B cell (primary cell): ENCODE results near the gene OTOF. TPM values are rescaled to one million over a fixed set of nuclear protein-coding genes. Genes with fewer than 3 reads are reported as not detected.

ENCODE experiments used
- ATAC-seq: fragments of 200-7000 bp; cut with Tn5 transposase; one replicate; pipeline ENCODE4 v1.10.0; 2021; ENCODE audit warnings: low read depth, mild to moderate bottlenecking, moderate number of reproducible peaks, moderate library complexity
- CTCF ChIA-PET: fragments of 350-600 bp; sonication (Branson Sonifier 250); formaldehyde crosslinking; loops from one replicate; lab custom pipeline; 2021; ENCODE audit warnings: antibody characterized with exemption, inconsistent platforms; lab: Charles Lee
- POLR2A ChIA-PET: fragments of 350-600 bp; sonication (Branson Sonifier 250); formaldehyde crosslinking; loops from one replicate; lab custom pipeline; 2021; ENCODE audit warnings: antibody characterized with exemption; lab: Charles Lee
- DNase-seq: peaks from one replicate; pipeline ENCODE4 v3.0.0; 2013
- H2AFZ ChIP-seq: 2 replicates; pipeline ENCODE4 v1.6.1; 2012; ENCODE audit warnings: mild to moderate bottlenecking, low read depth, low read length; ENCODE audit not compliant: insufficient read depth, poor library complexity, severe bottlenecking
- H3K27ac ChIP-seq, 2 donors: 1 replicate in 1 of 2; 2 replicates in 1 of 2; pipeline ENCODE4 v1.5.1; 2012 to 2013; ENCODE audit warnings: low read length in 2 of 2, mild to moderate bottlenecking in 2 of 2, moderate library complexity in 1 of 2
- H3K27me3 ChIP-seq, 4 experiments: fragments of 200-600 bp in 1 of 4; sonication (generic) in 1 of 4; replicated peaks in 1 of 4; 1 replicate in 2 of 4; 2 replicates in 2 of 4; pipeline versions ENCODE4 v1.6.1 to v1.7.0; 2013 to 2016; ENCODE audit warnings: low read length in 3 of 4, mild to moderate bottlenecking in 2 of 4, mixed read lengths in 1 of 4, moderate library complexity in 1 of 4; ENCODE audit not compliant: insufficient read depth in 4 of 4, control insufficient read depth in 3 of 4; ENCODE audit errors: control extremely low read depth in 1 of 4
- H3K36me3 ChIP-seq, 2 experiments: replicated peaks in 1 of 2; 1 replicate in 1 of 2; 2 replicates in 1 of 2; pipeline versions ENCODE4 v1.6.1 to v1.7.1; 2013; ENCODE audit warnings: low read length in 1 of 2; ENCODE audit not compliant: insufficient read depth in 2 of 2, control insufficient read depth in 1 of 2; ENCODE audit errors: control extremely low read depth in 1 of 2, extremely low read depth in 1 of 2
- H3K4me1 ChIP-seq, 2 donors: fragments of 200-600 bp in 1 of 2; sonication (generic) in 1 of 2; 1 replicate in 1 of 2; 2 replicates in 1 of 2; pipeline versions ENCODE4 v1.5.1 to v1.6.1; 2013 to 2017; ENCODE audit warnings: low read length in 2 of 2; ENCODE audit not compliant: control insufficient read depth in 2 of 2, insufficient read depth in 2 of 2
- H3K4me2 ChIP-seq: replicated peaks from 2 replicates; pipeline ENCODE3; 2012; ENCODE audit warnings: mild to moderate bottlenecking, low read depth, low read length; ENCODE audit not compliant: poor library complexity, severe bottlenecking
- H3K4me3 ChIP-seq, 5 experiments: fragments of 200-600 bp in 1 of 5; sonication (generic) in 1 of 5; 1 replicate in 3 of 5; 2 replicates in 2 of 5; pipeline versions ENCODE4 v1.5.1 to v1.7.0; 2011 to 2016; ENCODE audit warnings: low read length in 4 of 5, mild to moderate bottlenecking in 4 of 5, low read depth in 2 of 5, control low read depth in 1 of 5, moderate library complexity in 1 of 5; ENCODE audit not compliant: insufficient read depth in 1 of 5; ENCODE audit errors: control extremely low read depth in 1 of 5, extremely low read depth in 1 of 5
- H3K79me2 ChIP-seq: fragments of 200-600 bp; sonication (generic); one replicate; pipeline ENCODE4 v1.6.0; 2016; ENCODE audit warnings: low read length; ENCODE audit not compliant: control insufficient read depth, insufficient read depth
- H3K9ac ChIP-seq: fragments of 200-600 bp; sonication (generic); 2 replicates; pipeline ENCODE4 v1.6.1; 2017; ENCODE audit warnings: mild to moderate bottlenecking, low read length, moderate library complexity
- H3K9me3 ChIP-seq, 3 donors: one replicate each; pipeline versions ENCODE4 v1.6.1 to v1.7.1; 2013; ENCODE audit warnings: low read length in 2 of 3; ENCODE audit not compliant: control insufficient read depth in 2 of 3, insufficient read depth in 1 of 3; ENCODE audit errors: control extremely low read depth in 1 of 3
- H4K20me1 ChIP-seq: 2 replicates; pipeline ENCODE4 v1.6.0; 2012; ENCODE audit warnings: mild to moderate bottlenecking, low read length; ENCODE audit not compliant: insufficient read depth, control insufficient read depth, poor library complexity, severe bottlenecking
- H3K27ac Mint-ChIP-seq: one replicate; pipeline ENCODE4 v1.8.0; 2021; ENCODE audit warnings: mixed read lengths
- H3K27me3 Mint-ChIP-seq: one replicate; pipeline ENCODE4 v1.8.0; 2021; ENCODE audit warnings: mixed read lengths
- H3K4me1 Mint-ChIP-seq: one replicate; pipeline ENCODE4 v1.8.0; 2021; ENCODE audit warnings: mixed read lengths
- H3K4me3 Mint-ChIP-seq: one replicate; pipeline ENCODE4 v1.8.0; 2021; ENCODE audit warnings: mixed read lengths
- H3K9me3 Mint-ChIP-seq: one replicate; pipeline ENCODE4 v1.8.0; 2022; ENCODE audit warnings: mixed read lengths; ENCODE audit not compliant: insufficient read depth
- CTCF ChIP-seq: fragments of 200-600 bp; IDR thresholded peaks from one replicate; pipeline ENCODE4 v1.8.0; 2022; ENCODE audit warnings: antibody characterized with exemption, mild to moderate bottlenecking
- EZH2 ChIP-seq: IDR thresholded peaks from 2 replicates; pipeline ENCODE4 v1.6.1; 2012; ENCODE audit warnings: borderline replicate concordance, low read depth, mild to moderate bottlenecking, moderate library complexity, low read length; ENCODE audit not compliant: insufficient read depth, poor library complexity, severe bottlenecking
- WGBS: methylation state at CpG from one replicate; pipeline ENCODE4 v1.1.5; 2013; ENCODE audit warnings: missing lambda C conversion rate; ENCODE audit not compliant: insufficient coverage; 5-methylcytosine and 5-hydroxymethylcytosine counted together
- intact Hi-C: fragments of 100-400 bp; cut with micrococcal nuclease; formaldehyde crosslinking; loops from one replicate; pipeline ENCODE4 v1.10.0; 2022
- polyA plus RNA-seq: library from polyadenylated mRNA; depleted of rRNA; stranded (reverse); fragments of >200 nt; gene quantifications from 2 replicates; pipeline ENCODE4 v1.2.3, GENCODE V29; 2012
- total RNA-seq, 2 donors: library from RNA; stranded (reverse); fragments of 120-200 nt in 1 of 2; gene quantifications; 1 replicate in 1 of 2; 2 replicates in 1 of 2; pipeline versions ENCODE4 v1.2.3 to v1.2.4, GENCODE V29; 2013 to 2022

The OTOF gene
- total and polyA plus RNA-seq, 2 donors (not counting 1 experiment from before 2014, with no cell fraction given) = not detected

- Histone ChIP-seq H3K4me3 (no peak overlapping the region), H3K4me1 (no peaks in the 10 kb centered on the region), H3K27me3 (peaks cover 0 to 5% (median 0%) of the 10 kb centered on the region in 4 experiments), H3K4me2 (no peak overlapping the region), H3K9ac (no peak overlapping the region), H2AFZ (no peak overlapping the region), H3K79me2 (no peaks in the 10 kb centered on the region), H3K36me3 (no peaks in the 10 kb centered on the region), H3K27ac (no peak overlapping the region), H3K9me3 (no peaks in the 10 kb centered on the region), H4K20me1 (no peaks in the 10 kb centered on the region)
- Mint-ChIP-seq H3K9me3 (no peaks in the 10 kb centered on the region), H3K27me3 (peaks cover 11% of the 10 kb centered on the region), H3K27ac (no peak overlapping the region), H3K4me3 (no peak overlapping the region), H3K4me1 (no peaks in the 10 kb centered on the region)
- ATAC-seq (no peak), DNase-seq (no peak)
- POLR2A ChIA-PET = no interaction called here
- CTCF ChIA-PET = no interaction called here
- WGBS = 83% methylated on average over 1 of the region's 1 CpG
- intact Hi-C loops = no loop called here
- TF ChIP-seq EZH2 (no peak), CTCF (no peak)
Measured at GRCh38 chr2:26526105-26526504, 48.2 kb upstream of the OTOF start.

GRCh38 chr2:26523750-26524149 is 45.8 kb upstream of the OTOF start:
- H3K27ac ChIP-seq = no peak overlapping the region

More at GRCh38 chr2:26523750-26524149, 45.8 kb upstream of the OTOF start:
- no peak for TF ChIP-seq CTCF
- TF ChIP-seq EZH2 = no peak
- H3K4me3 Mint-ChIP-seq = no peak overlapping the region
- Histone ChIP-seq H3K4me3 (no peak overlapping the region), H3K4me2 (no peak overlapping the region), H3K4me1 (no peaks in the 10 kb centered on the region), H3K9ac (no peak overlapping the region), H3K27me3 (peaks cover 0 to 5% (median 0%) of the 10 kb centered on the region in 4 experiments), H4K20me1 (no peaks in the 10 kb centered on the region), H3K36me3 (no peaks in the 10 kb centered on the region), H2AFZ (no peak overlapping the region), H3K9me3 (no peaks in the 10 kb centered on the region), H3K79me2 (no peaks in the 10 kb centered on the region)
- H3K27ac Mint-ChIP-seq = no peak overlapping the region
- intact Hi-C loops = no loop called here
- H3K9me3 Mint-ChIP-seq = no peaks in the 10 kb centered on the region
- ATAC-seq = no peak
- DNase-seq = no peak
- no peaks in the 10 kb centered on the region for H3K4me1 Mint-ChIP-seq
- POLR2A ChIA-PET = no interaction called here
- peaks cover 7% of the 10 kb centered on the region for H3K27me3 Mint-ChIP-seq
- CTCF ChIA-PET = no interaction called here
